ENCODE data around the gene TAF11L6.
"Not testable (repeated sequence)": the region's sequence is repeated elsewhere in the genome, so short reads cannot be mapped to it uniquely, and the experiment has no call there.

TAF11L6 gene

GRCh38 chr5:17528369-17528768 lies at the start of gene TAF11L6:
TSS of gene TAF11L6 (plus strand) at chr5:17528669.
- TF ChIP-seq GATA3, GATA2 (IDR thresholded peaks at IDR 0.05; ENCODE audit: low read depth, low read length): not testable (repeated sequence)

DNA sequence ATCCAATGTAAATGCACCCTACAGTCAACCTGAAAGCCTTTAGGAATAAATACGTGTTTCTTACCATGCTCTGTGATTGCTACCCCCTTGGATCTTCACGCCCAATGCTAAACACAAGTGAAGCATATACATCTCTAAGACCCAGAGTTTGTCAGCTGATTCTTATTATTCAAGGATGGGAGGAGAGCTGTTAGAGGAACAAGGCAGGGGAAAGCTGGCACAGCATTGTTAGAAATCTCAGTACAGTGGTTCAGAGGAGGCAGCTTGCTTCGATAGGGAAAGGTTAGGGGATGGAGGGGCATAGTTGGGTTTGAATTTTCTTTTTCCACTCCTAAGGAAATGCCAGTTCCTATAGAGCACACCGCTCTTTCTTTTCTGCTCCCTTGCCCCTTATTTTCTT lies 47.1 kb upstream of the TAF11L6 start:
- TF ChIP-seq GATA2 (IDR thresholded peaks at IDR 0.05; ENCODE audit: low read depth, low read length), result no peak
- TF ChIP-seq GATA3 (IDR thresholded peaks at IDR 0.05; ENCODE audit: low read depth, low read length), result no peak

DNA sequence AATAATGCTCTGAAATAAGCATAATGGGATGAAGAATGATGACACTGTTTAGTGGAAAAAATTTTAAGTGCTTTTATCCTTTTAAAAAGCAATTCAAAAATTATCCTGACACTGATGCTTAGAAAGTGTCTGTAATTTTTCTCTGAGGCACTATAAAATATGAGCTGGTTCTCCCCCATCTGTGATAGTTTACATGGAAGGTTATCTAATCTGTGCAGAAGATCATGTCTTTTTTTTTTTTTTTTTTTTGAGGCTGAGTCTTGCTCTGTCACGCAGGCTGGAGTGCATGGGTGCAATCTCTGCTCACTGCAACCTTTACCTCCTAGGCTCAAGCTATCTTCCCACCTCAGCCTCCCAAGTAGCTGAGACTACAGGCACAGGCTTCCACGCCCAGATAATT lies 45.7 kb upstream of the TAF11L6 start:
- TF ChIP-seq GATA2 (IDR thresholded peaks at IDR 0.05; ENCODE audit: low read depth, low read length), result peak; percentile 88
- peak; percentile 70; the same call in 1 of the 2 replicates for TF ChIP-seq GATA3 (IDR thresholded peaks at IDR 0.05; ENCODE audit: low read depth, low read length)

DNA sequence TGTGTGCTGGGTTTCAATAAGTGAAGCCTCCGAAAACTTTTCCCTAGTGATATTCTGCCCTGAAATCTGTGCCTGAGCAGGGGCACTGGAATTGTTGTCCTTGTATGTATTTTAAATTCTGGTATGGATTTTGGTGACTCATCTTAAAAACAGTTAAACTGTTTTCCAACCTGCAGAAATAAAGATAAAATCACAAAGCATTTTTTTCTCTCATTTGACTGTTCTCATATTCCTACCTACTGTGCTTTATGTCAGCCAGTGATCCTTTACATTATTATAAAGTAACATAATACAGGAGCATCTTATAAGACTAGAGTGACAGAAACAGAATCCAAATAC lies 41.3 kb upstream of the TAF11L6 start:
- TF ChIP-seq GATA3 (IDR thresholded peaks at IDR 0.05; ENCODE audit: low read depth, low read length) (no peak), GATA2 (IDR thresholded peaks at IDR 0.05; ENCODE audit: low read depth, low read length) (no peak)

- TF ChIP-seq GATA3 (IDR thresholded peaks at IDR 0.05; ENCODE audit: low read depth, low read length), result no peak
- no peak for TF ChIP-seq GATA2 (IDR thresholded peaks at IDR 0.05; ENCODE audit: low read depth, low read length)
Measured at GRCh38 chr5:17492770-17493169, 35.7 kb upstream of the TAF11L6 start.

DNA sequence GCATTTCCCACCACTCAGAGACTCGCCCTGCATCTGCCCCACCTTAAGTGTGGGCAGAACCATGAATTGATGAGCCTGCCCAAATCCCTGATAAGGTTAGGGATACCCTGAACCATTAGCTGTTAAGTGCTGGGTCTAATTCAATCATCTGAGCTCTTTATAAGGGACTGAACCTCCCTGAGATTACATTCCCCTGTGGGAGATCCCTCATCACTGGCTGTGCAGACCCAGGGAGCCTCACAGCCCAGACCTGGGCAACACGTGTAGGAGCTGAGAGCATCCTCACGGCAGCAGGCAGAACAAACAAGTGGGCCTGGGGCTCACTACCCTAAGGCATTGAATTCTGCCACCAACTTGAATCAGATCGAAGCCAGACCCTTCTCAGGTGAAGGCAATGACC lies 31.0 kb upstream of the TAF11L6 start:
- TF ChIP-seq GATA3 (IDR thresholded peaks at IDR 0.05; ENCODE audit: low read depth, low read length), result no peak
- 0 out of 2 replicates have a peak, but pooled peaks have one; percentile 6 for TF ChIP-seq GATA2 (IDR thresholded peaks at IDR 0.05; ENCODE audit: low read depth, low read length)

DNA sequence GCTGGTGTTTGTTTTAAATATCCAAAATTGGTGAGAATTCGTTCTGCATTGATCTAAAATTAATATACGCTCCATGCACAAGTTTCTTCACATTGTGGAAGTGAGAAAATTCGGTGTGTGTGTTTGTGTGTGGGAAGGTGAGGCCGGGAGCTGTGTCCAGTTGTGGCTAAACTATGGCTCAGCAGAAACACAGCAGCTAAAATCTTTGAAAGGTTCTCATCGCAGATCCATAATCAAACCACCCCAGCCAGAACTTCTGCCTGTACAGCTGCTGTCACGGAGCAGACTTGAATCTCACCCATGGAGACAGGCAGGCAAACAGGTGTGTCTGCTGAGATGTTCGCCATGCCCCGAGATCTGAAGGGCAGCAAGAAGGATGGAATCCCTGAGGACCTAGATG lies 30.5 kb upstream of the TAF11L6 start, which contains the start of gene TAF11L2:
TSS of gene TAF11L2 (plus strand) at position 301 of the 400 bp plus-strand sequence.
- TF ChIP-seq GATA3, GATA2 (IDR thresholded peaks at IDR 0.05; ENCODE audit: low read depth, low read length): not testable (repeated sequence)

DNA sequence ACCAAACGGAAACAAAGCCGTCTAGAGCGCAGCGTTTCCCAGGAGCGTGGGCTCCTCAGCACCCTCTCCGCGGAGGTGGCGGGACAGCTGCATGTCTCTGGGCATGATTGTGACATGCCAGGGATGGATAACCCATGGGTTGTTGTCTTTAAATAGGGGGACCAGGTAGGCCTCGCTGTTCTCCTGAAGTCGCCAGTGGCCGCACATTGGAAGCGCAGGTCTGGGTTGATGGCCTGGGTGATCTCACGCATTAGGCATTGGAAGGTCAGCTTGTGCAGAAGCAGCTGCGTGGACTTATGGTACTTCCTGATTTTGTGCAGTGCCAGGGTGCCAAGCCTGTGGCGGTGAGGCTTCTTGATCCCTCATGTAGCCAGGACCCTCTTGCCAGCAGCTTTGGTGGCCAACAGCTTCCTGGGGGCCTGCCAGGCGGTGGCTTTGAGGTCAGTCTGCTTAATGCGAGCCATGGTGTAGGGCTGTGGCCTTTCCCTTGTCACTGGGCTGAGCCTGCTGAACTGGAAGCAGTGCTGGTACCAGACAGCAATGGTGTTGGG lies 16.6 kb upstream of the TAF11L6 start:
- TF ChIP-seq GATA3 (IDR thresholded peaks at IDR 0.05; ENCODE audit: low read depth, low read length), result no peak
- no peak for TF ChIP-seq GATA2 (IDR thresholded peaks at IDR 0.05; ENCODE audit: low read depth, low read length)

GRCh38 chr5:17518067-17518466 lies 10.4 kb upstream of the TAF11L6 start, which contains the start of gene TAF11L3:
TSS of gene TAF11L3 (plus strand) at chr5:17518367.
- not testable (repeated sequence) for TF ChIP-seq GATA3, GATA2 (IDR thresholded peaks at IDR 0.05; ENCODE audit: low read depth, low read length)

DNA sequence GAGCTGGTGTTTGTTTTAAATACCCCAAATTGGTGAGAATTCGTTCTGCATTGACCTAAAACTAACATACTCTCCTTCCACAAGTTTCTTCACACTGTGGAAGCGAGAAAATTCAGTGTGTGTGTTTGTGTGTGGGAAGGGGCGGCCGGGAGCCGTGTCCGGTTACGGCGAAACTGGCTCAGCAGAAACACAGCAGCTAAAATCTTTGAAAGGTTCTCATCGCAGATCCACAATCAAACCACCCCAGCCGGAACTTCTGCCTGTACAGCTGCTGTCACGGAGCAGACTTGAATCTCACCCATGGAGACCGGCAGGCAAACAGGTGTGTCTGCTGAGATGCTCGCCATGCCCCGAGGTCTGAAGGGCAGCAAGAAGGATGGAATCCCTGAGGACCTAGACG lies 7.0 kb upstream of the TAF11L6 start, which contains the start of gene TAF11L4:
TSS of gene TAF11L4 (plus strand) at position 301 of the 400 bp plus-strand sequence.
- not testable (repeated sequence) for TF ChIP-seq GATA2, GATA3 (IDR thresholded peaks at IDR 0.05; ENCODE audit: low read depth, low read length)

DNA sequence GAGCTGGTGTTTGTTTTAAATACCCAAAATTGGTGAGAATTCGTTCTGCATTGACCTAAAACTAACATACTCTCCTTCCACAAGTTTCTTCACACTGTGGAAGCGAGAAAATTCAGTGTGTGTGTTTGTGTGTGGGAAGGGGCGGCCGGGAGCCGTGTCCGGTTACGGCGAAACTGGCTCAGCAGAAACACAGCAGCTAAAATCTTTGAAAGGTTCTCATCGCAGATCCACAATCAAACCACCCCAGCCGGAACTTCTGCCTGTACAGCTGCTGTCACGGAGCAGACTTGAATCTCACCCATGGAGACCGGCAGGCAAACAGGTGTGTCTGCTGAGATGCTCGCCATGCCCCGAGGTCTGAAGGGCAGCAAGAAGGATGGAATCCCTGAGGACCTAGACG lies 3.5 kb upstream of the TAF11L6 start, which contains the start of gene TAF11L5:
TSS of gene TAF11L5 (plus strand) at position 301 of the 400 bp plus-strand sequence.
- TF ChIP-seq GATA3, GATA2 (IDR thresholded peaks at IDR 0.05; ENCODE audit: low read depth, low read length): not testable (repeated sequence)
